ENCODE results near the gene TMA7. TPM values are rescaled to one million over a fixed set of nuclear protein-coding genes. Genes with fewer than 3 reads are reported as not detected.
"Not testable (repeated sequence)": the region's sequence is repeated elsewhere in the genome, so short reads cannot be mapped to it uniquely, and the experiment has no call there.

TMA7 gene
- total RNA-seq, 1 donor from 2014 or later: 326 TPM

- peaks cover 4% of the 10 kb centered on the region for H3K4me1 Mint-ChIP-seq (ENCODE audit: unreplicated experiment)
Measured at GRCh38 chr3:48398701-48399386, 41.2 kb upstream of the TMA7 start.

DNA sequence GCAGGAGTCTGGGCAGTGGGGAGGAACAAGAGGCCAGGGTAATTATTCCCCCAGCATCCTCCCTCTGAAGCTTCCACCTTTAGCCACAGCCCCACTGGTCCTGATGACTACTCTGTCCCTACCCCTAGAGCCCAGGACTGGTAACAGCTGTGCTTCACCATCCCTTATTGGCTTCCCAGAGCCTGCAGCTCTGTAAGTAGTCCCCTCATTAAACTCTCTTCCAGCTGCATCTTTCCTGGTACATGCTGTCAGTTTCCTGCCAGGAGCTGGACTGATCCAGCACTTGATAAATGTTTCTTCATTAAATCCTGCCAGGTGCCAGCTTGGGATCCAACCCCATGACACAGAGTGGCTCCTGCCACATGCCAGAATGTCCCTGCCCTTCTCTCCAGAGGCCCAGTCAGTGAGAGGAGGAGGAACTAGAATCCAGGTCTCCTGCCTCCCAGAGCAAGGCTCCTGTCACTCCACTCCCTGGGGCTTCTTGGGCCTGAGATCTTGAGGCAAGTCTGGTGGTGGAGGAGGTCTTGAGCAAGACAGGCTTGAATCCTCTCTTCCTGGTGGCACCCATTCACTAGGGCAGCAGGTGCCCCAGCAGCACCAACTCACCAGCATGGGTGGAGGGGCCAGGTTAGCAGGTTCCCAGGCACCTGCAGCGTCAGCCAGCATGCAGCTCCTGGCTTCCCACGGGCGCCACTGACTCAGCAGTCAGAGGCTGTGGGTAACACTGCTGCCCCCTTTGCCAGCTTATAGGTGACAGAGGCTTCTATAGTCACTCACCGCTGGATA lies 40.5 kb upstream of the TMA7 start:
- no peak for TF ChIP-seq CTCF (IDR thresholded peaks at IDR 0.05; ENCODE audit: unreplicated experiment)
- Mint-ChIP-seq H3K4me1 (ENCODE audit: unreplicated experiment) (peaks cover 4% of the 10 kb centered on the region), H3K9me3 (ENCODE audit: unreplicated experiment) (no peaks in the 10 kb centered on the region), H3K27ac (ENCODE audit: unreplicated experiment) (no peak overlapping the region), H3K27me3 (ENCODE audit: unreplicated experiment) (peaks cover 7% of the 10 kb centered on the region), H3K4me3 (ENCODE audit: unreplicated experiment) (no peak overlapping the region), H3K36me3 (ENCODE audit: low read depth, unreplicated experiment) (peaks cover 8% of the 10 kb centered on the region)
- DNase-seq (ENCODE audit: low spot score): no peak

More at GRCh38 chr3:48398701-48399386, 41.2 kb upstream of the TMA7 start:
- no peak for DNase-seq (ENCODE audit: low spot score)
- no peak for TF ChIP-seq CTCF (IDR thresholded peaks at IDR 0.05; ENCODE audit: unreplicated experiment)
- H3K27ac Mint-ChIP-seq (ENCODE audit: unreplicated experiment): no peak overlapping the region
- H3K4me3 Mint-ChIP-seq (ENCODE audit: unreplicated experiment): no peak overlapping the region
- H3K27me3 Mint-ChIP-seq (ENCODE audit: unreplicated experiment): peaks cover 7% of the 10 kb centered on the region
- H3K9me3 Mint-ChIP-seq (ENCODE audit: unreplicated experiment): no peaks in the 10 kb centered on the region
- peaks cover 5% of the 10 kb centered on the region for H3K36me3 Mint-ChIP-seq (ENCODE audit: low read depth, unreplicated experiment)

GRCh38 chr3:48400824-48401433 lies 39.1 kb upstream of the TMA7 start:
- H3K27ac Mint-ChIP-seq (ENCODE audit: unreplicated experiment): no peak overlapping the region
- no peaks in the 10 kb centered on the region for H3K9me3 Mint-ChIP-seq (ENCODE audit: unreplicated experiment)
- H3K27me3 Mint-ChIP-seq (ENCODE audit: unreplicated experiment): peaks cover 7% of the 10 kb centered on the region
- H3K4me1 Mint-ChIP-seq (ENCODE audit: unreplicated experiment): peaks cover 4% of the 10 kb centered on the region
- TF ChIP-seq CTCF (IDR thresholded peaks at IDR 0.05; ENCODE audit: unreplicated experiment): peak; percentile 76
- H3K36me3 Mint-ChIP-seq (ENCODE audit: low read depth, unreplicated experiment): peaks cover 9% of the 10 kb centered on the region
- peak; percentile 36 for DNase-seq (ENCODE audit: low spot score)
- peak overlapping the region; percentile 51 for H3K4me3 Mint-ChIP-seq (ENCODE audit: unreplicated experiment)

DNA sequence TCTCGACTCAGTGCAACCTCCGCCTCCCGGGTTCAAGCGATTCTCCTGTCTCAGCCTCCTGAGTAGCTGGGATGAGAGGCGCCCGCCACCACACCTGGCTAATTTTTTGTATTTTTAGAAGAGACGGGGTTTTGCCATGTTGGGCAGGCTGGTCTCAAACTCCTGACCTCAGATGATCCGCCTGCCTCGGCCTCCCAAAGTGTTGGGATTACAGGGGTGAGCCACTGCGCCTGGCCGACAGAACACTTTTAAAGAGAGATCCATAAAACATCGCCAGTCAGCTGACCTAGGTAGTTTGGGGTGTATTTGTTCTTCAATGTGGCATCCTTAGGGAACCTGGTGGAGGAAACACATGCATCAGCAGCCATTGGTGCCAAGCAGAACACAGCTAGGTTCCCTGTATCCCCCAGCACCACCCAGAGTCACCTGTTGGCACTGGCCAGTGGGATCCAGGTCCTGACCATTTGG lies 38.6 kb upstream of the TMA7 start:
- DNase-seq (ENCODE audit: low spot score): peak; percentile 2
- H3K27me3 Mint-ChIP-seq (ENCODE audit: unreplicated experiment); H3K4me1 Mint-ChIP-seq (ENCODE audit: unreplicated experiment); H3K4me3 Mint-ChIP-seq (ENCODE audit: unreplicated experiment); H3K27ac Mint-ChIP-seq (ENCODE audit: unreplicated experiment); H3K9me3 Mint-ChIP-seq (ENCODE audit: unreplicated experiment): not testable (repeated sequence)
- H3K36me3 Mint-ChIP-seq (ENCODE audit: low read depth, unreplicated experiment): peaks cover 15% of the 10 kb centered on the region

- DNase-seq (ENCODE audit: low spot score): peak; percentile 2
- Mint-ChIP-seq H3K27ac (ENCODE audit: unreplicated experiment) (no peak overlapping the region), H3K9me3 (ENCODE audit: unreplicated experiment) (no peaks in the 10 kb centered on the region), H3K27me3 (ENCODE audit: unreplicated experiment) (peaks cover 9% of the 10 kb centered on the region), H3K4me1 (ENCODE audit: unreplicated experiment) (peaks cover 11% of the 10 kb centered on the region), H3K4me3 (ENCODE audit: unreplicated experiment) (no peak overlapping the region), H3K36me3 (ENCODE audit: low read depth, unreplicated experiment) (peaks cover 18% of the 10 kb centered on the region)
- TF ChIP-seq CTCF (IDR thresholded peaks at IDR 0.05; ENCODE audit: unreplicated experiment): no peak
Measured at GRCh38 chr3:48402281-48402732, 37.8 kb upstream of the TMA7 start.
